HuH-7 (cell line): ENCODE measurements around the gene C8A.

Experiments
- DNase-seq: peaks from one replicate; pipeline ENCODE4 v3.0.0; 2011; ENCODE audit warnings: low spot score

C8A gene

GRCh38 chr1:56966698-56966999 lies 112.1 kb downstream of the C8A start:
- DNase-seq, result no peak

- no peak for DNase-seq
These were observed 112.8 kb downstream of the C8A start for GRCh38 chr1:56967355-56967754.
